ENCODE measurements around the gene CDH4. TPM values are rescaled to one million over a fixed set of nuclear protein-coding genes. Genes with fewer than 3 reads are reported as not detected.

The CDH4 gene
- 0.40 and 5.7 TPM in 2 replicates for total RNA-seq

DNA sequence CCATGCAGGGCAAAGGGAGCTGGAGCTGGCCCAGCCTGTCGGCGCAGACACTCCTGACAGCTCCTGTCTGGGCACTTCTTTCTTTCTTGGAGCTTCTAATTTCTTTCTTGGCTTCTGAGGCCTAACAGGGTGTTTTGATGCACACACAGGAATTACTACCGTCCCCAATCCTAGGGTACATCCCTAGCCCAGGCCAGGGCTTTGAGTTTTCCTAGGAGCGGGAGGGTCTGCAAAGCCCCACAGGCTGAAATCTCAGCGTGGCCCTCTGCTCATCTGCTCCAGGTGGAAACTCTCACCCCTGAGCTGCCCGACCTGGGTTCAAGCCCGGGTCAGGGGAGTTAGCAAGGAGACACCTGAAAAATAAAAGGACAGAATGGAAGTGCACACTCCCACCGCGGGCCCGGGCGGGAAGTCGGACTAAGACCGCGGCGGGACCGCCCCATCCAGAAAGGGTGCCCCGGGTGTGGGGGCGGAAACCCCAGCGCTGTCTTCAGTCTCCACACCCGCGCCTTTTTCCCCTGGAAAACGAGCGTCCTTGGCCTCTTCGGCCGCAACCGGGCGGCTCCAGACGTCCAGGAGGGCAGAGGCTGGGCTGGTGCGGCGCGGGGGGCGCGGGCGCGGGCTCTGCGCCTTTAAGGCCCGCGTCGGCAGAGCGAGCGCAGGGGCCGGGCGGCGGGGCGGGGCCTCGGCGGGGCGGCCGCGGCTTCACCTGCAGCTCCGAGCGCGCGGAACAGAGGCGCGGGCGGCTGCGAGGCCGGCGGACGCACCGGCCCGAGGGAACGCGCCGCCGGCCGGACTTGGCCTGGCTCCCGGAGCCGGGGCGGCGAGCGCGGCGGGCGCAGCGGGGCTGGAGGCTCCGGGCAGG, at the start of gene CDH4:
Gene CDH4 (plus strand): TSS at position 733 of the 865 bp plus-strand sequence.

All from thoracic aorta endothelial cell (primary cell).